HUES6 (cell line): ENCODE measurements around the gene FADS3.
A peak's percentile ranks its signal among the peaks of the same experiment; 100 is the strongest.

Experiments
- H3K27ac ChIP-seq: 2 replicates; pipeline ENCODE4 v1.7.0; 2013; ENCODE audit warnings: low read depth, mild to moderate bottlenecking, low read length, inconsistent platforms
- H3K27me3 ChIP-seq: 2 replicates; pipeline ENCODE4 v1.6.1; 2013; ENCODE audit warnings: low read length; ENCODE audit not compliant: control insufficient read depth, insufficient read depth
- H3K36me3 ChIP-seq: 2 replicates; pipeline ENCODE4 v1.6.1; 2013; ENCODE audit warnings: low read length; ENCODE audit not compliant: control insufficient read depth, insufficient read depth
- H3K4me1 ChIP-seq: 2 replicates; pipeline ENCODE4 v1.6.1; 2013; ENCODE audit warnings: low read length; ENCODE audit not compliant: control insufficient read depth, insufficient read depth
- H3K4me3 ChIP-seq: 2 replicates; pipeline ENCODE4 v1.5.1; 2013; ENCODE audit warnings: low read depth, low read length
- H3K9ac ChIP-seq: one replicate; pipeline ENCODE4 v1.6.1; 2013; ENCODE audit warnings: mild to moderate bottlenecking, low read length
- H3K9me3 ChIP-seq: 2 replicates; pipeline ENCODE4 v1.6.1; 2013; ENCODE audit warnings: low read depth, low read length; ENCODE audit not compliant: control insufficient read depth, insufficient read depth

The FADS3 gene

DNA sequence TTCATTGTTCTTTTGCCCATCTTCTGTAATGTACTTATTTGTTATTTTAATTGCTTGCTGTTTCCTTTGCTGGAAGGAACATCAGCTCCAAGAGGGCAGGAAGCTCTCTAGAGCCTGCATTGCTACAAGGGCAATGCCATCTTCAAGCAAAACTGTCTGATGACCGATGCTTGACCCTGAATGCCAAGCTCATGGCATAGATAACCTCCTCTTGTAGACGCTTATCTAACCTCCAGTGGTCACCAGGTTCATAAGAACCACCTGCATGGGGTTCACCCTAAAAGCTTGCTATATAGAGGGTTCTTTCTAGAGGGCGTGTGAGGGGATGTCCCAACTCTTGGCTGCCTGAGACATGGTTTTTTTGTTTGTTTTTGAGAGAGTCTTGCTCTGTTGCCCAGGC lies 16.5 kb downstream of the FADS3 start:
- Histone ChIP-seq H3K36me3 (peaks cover 8% of the 10 kb centered on the region; the same call in 1 of the 2 replicates), H3K4me3 (no peak overlapping the region), H3K9me3 (no peaks in the 10 kb centered on the region), H3K27ac (no peak overlapping the region), H3K4me1 (peaks cover 33% of the 10 kb centered on the region), H3K27me3 (peaks cover 12% of the 10 kb centered on the region), H3K9ac (no peak overlapping the region)

DNA sequence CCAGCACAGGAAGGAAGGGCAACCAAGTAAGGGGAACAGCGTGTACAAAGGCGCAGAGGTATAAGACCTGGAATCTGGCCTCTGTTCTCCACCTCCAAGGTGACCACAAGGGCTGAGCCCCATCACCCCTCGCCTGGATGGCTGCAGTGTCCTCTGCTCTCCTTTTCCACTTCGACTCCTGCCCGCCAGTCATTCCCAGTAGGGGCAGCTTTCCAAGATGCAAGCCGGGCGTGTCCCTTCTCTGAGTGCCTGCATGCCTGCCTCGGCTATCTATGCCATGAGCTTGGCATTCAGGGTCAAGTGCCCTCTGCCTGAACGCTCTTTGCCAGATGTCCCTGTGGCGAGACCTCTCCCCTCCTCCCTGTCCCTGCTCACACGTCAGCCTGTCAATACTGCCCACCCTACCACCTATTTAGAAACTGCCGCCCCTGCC lies 17.0 kb downstream of the FADS3 start:
- no peak overlapping the region for H3K4me3 ChIP-seq
- H3K36me3 ChIP-seq, result peaks cover 6% of the 10 kb centered on the region; the same call in 1 of the 2 replicates
- H3K4me1 ChIP-seq, result peaks cover 33% of the 10 kb centered on the region
- H3K27me3 ChIP-seq, result peaks cover 12% of the 10 kb centered on the region
- no peak overlapping the region for H3K9ac ChIP-seq
- no peaks in the 10 kb centered on the region for H3K9me3 ChIP-seq
- H3K27ac ChIP-seq, result no peak overlapping the region

DNA sequence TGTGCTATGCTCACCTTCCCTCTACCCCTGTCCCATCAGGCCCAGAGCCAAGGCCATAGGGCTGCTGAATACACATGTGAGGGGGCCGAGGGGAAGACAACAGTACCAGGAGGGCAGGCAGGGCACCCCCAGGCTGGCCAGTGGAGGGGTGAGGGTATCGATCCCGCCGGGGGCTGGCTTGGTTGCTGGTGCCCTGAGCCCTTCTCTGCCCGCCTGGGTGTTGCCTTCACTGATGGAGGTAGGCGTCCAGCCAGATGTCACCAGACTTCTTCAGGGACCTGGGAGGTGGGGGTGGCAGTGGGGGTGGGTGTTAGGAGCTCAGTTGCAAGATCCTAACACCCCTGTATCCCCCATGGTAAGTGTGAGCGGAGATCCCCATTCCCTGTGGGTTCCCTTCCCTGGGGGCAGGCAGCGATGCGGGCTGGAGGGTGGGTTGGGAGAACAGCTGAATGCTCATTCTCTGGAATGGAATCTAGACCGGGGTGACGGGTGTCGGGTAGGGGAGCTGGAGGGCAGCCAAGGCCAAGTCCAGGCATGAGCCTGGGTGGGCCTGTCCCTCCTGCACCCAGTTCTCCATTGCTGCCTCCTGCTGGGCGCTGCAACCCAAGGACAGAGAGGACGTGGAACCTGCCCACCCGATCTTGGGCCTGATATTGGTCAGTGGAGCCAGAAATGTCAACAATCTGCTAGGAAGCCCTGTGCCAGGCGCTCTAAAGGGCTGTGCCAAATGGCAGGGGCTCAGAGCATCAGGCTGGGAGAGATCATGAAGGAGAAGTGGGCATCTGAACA lies 17.6 kb downstream of the FADS3 start:
- Histone ChIP-seq H3K27me3 (peaks cover 12% of the 10 kb centered on the region), H3K27ac (no peak overlapping the region), H3K9me3 (no peaks in the 10 kb centered on the region), H3K9ac (no peak overlapping the region), H3K4me3 (no peak overlapping the region), H3K36me3 (peaks cover 6% of the 10 kb centered on the region; the same call in 1 of the 2 replicates), H3K4me1 (peaks cover 31% of the 10 kb centered on the region)

DNA sequence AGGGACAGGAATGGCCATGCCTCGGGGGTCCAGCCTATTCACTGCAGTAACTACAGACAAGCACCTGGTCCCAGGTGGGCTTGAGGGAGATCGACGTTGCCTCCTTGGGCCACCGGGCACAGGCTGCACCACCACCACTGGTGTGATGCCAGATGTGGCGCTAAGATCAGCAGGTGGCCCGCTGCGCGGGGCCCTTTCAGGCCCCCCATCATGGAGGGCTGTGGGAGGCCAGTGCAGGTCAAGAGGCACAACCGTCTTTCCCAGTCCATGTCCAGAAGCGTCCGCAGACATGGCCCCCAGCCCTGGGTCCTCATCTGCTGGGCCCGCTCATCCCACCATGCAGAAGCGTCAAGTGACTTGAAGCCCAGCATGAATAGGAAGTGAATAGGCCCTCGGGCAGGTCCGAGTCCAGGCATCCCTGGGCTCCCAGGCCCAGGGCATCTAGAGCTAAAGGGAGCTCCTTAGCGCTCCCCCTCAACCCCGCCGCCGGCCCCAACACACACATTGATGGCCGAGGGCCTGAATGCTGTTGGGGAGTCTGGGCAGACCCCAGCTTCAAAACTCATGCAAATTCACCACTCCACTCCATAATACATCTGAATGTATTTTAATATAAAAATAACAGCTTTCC lies 18.3 kb downstream of the FADS3 start:
- no peak overlapping the region for H3K9ac ChIP-seq
- peaks cover 12% of the 10 kb centered on the region for H3K27me3 ChIP-seq
- H3K36me3 ChIP-seq, result peaks cover 3% of the 10 kb centered on the region; the same call in 1 of the 2 replicates
- no peak overlapping the region for H3K4me3 ChIP-seq
- peaks cover 31% of the 10 kb centered on the region for H3K4me1 ChIP-seq
- no peak overlapping the region for H3K27ac ChIP-seq
- H3K9me3 ChIP-seq, result no peaks in the 10 kb centered on the region

DNA sequence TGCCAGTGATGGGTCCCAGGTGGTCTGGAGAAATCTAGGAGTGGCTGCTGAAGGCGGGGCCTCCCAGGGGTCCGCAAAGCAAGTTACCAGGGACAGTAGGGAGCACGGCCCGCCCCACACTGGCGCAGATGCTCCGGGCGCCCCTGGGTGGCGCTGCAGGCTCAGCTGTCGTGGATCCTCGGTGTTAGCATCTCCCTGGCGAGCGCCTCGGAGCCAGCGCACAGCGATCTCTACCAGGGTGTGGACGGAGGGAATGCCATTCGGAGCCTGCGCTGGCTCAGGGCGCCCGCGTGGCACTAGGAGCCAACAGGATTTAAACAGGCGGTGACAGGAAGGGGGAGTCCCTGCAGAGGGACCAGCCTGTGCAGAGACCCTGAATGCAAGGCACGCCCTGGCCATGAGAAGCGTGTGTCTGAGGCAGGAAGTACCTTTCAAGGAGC lies 20.2 kb downstream of the FADS3 start:
- H3K4me1 ChIP-seq, result peaks cover 31% of the 10 kb centered on the region
- peaks cover 8% of the 10 kb centered on the region for H3K36me3 ChIP-seq
- no peak overlapping the region for H3K27ac ChIP-seq
- H3K27me3 ChIP-seq, result peaks cover 12% of the 10 kb centered on the region
- H3K9me3 ChIP-seq, result no peaks in the 10 kb centered on the region
- peak overlapping the region; percentile 38; the same call in 1 of the 2 replicates for H3K4me3 ChIP-seq
- no peak overlapping the region for H3K9ac ChIP-seq

DNA sequence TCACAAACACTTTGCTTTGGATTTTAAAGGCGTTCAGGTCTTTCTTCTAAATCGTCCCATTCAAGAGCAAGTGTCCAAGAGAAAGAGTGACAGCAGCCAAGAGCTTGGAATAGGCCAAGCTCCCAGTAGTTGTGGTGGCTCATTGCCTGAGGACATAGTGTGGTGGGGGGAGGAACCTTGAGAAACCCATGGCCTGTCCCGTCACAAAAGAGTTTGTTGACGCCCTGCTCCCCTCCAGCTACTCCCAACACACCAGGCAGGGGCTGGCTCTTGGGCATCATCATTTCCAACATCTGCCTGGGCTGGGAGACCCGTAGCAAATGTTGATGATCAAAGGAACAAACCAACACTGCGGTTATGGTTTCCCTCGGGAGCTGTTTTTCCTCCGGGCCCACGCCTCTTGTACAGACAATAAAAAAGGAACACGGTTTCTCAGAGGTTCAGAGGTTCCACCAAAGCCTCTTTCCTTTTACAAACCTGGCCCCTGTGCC lies 20.8 kb downstream of the FADS3 start:
- Histone ChIP-seq H3K36me3 (peaks cover 14% of the 10 kb centered on the region), H3K27me3 (peaks cover 12% of the 10 kb centered on the region), H3K27ac (no peak overlapping the region), H3K9me3 (no peaks in the 10 kb centered on the region), H3K4me3 (no peak overlapping the region), H3K4me1 (peaks cover 31% of the 10 kb centered on the region), H3K9ac (no peak overlapping the region)

DNA sequence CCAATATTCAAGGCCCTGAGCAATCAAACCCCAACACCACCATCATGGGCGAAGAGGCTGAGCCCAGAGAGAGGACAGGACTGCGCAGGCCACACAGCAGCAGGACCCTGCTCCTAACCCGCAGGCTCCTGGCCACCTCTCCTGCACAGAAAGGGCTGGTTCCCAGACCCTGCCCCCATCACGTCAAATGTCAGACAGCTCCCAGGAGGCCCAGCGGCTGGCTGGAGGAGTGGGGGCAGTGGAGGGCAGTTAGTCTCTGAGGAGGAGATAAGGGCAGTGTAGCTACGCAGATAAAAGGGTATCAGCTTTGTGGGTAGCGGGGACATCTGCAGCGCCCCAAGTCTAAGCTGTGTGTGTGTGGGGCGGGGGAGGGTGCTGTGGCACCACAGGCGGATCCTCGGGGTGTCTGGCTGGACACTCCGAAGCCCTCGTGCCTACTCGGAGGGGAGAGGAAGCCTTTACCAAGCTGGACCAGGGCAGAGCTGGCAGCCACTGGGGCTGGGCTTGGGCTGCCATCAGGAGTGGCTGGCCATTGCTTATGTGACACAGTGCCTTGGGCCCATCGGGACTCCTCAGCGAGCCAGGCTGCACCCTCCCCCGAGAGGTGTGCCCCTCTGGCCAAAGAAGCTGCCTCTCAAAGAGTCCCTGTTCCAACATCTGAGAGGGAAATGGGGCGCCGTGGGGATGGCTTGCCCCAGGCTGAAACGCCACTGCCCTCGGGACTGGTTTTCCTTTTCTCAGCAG lies 21.5 kb downstream of the FADS3 start:
- no peaks in the 10 kb centered on the region for H3K9me3 ChIP-seq
- peaks cover 12% of the 10 kb centered on the region for H3K27me3 ChIP-seq
- H3K27ac ChIP-seq, result no peak overlapping the region
- peaks cover 21% of the 10 kb centered on the region for H3K36me3 ChIP-seq
- H3K4me1 ChIP-seq, result peaks cover 26% of the 10 kb centered on the region
- H3K4me3 ChIP-seq, result no peak overlapping the region
- H3K9ac ChIP-seq, result no peak overlapping the region

DNA sequence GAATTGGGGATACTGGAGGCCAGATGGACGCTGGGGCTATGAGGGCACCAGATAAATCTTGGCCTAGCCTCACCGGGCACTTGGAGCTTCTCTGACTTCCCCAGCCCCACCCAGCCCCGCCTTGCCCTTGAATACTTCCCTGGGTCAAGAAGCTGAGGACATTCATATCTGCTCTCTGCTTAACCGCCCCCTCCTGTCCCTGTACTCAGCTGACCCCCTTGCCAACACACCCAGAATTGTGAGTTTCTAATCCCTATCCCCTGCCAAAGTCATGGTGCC lies 22.0 kb downstream of the FADS3 start:
- Histone ChIP-seq H3K27me3 (peaks cover 12% of the 10 kb centered on the region), H3K36me3 (peaks cover 24% of the 10 kb centered on the region), H3K27ac (no peak overlapping the region), H3K4me1 (peaks cover 22% of the 10 kb centered on the region), H3K9me3 (no peaks in the 10 kb centered on the region), H3K4me3 (no peak overlapping the region), H3K9ac (no peak overlapping the region)

DNA sequence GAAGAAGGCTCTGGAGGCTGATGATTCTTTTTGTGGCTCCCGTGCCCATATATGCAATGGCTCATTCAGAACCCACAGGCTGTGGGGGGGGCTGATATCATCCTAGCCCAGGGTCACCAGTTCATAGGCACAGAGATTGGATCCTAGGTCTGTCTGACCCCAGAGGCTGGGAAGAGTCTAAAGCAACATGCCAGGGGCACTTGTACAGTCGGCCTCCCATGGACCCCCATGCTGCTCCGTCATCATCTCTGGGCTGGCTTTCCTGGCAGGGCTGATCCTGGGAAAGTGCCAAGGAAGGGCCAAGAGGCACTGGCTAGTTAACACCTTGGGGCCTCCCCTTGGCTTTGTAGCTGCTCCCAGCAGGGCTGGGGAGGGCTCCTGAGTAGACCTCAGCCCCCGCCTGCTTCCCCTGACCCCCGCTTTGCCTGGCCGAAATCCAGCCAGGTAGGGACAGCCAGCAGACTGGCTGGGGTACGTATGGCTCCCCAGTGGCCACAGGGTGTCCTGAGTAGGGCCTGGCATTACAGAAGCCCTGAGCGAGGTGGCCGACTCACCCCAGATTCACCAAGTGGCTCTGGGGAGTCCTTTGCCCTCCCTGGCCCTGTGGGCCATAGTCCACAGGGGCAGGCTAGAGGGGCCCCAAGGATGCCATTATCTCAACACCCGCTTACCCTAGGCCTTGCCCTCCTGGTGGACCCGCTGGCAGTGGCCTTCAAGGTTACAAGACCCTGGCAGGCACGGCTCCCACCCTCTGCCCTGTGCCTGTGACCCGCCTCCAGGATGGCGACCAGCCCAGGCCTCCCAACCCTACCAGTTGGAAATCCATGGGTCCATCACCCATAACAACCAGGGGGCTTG lies 22.5 kb downstream of the FADS3 start:
- H3K4me3 ChIP-seq, result no peak overlapping the region
- peaks cover 18% of the 10 kb centered on the region; the same call in 1 of the 2 replicates for H3K4me1 ChIP-seq
- H3K9ac ChIP-seq, result no peak overlapping the region
- peaks cover 12% of the 10 kb centered on the region for H3K27me3 ChIP-seq
- no peaks in the 10 kb centered on the region for H3K9me3 ChIP-seq
- no peak overlapping the region for H3K27ac ChIP-seq
- H3K36me3 ChIP-seq, result peaks cover 25% of the 10 kb centered on the region

DNA sequence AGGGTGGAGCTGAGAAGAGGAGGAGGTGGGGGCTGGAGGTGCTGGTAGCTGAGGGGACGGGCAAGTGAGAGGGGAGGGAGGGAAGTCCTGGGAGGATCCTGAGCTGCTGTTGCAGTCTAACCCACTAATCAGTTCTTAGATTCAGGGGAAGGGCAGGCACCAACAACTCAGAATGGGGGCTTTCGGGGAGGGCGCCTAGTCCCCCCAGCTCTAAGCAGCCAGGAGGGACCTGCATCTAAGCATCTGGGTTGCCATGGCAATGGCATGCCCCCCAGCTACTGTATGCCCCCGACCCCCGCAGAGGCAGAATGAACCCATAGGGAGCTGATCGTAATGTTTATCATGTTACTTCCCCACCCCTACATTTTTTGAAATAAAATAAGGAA lies 24.4 kb downstream of the FADS3 start:
- Histone ChIP-seq H3K27me3 (peaks cover 7% of the 10 kb centered on the region), H3K36me3 (peaks cover 44% of the 10 kb centered on the region), H3K4me3 (no peak overlapping the region), H3K4me1 (peaks cover 18% of the 10 kb centered on the region; the same call in 1 of the 2 replicates), H3K9me3 (no peaks in the 10 kb centered on the region), H3K27ac (no peak overlapping the region), H3K9ac (no peak overlapping the region)
